Activated T-cell treated with anti-CD3 and anti-CD28 coated beads, Interleukin-2, amount 50 U/mL, for 48 hours (primary cell): ENCODE data around the gene RPP14.

Experiments
- DNase-seq, 2 experiments: peaks; one replicate each; pipeline ENCODE4 v3.0.0-alpha.2; 2020

Gene RPP14

GRCh38 chr3:58292866-58293265 is 13.2 kb upstream of the RPP14 start:
- no peak for DNase-seq

DNA sequence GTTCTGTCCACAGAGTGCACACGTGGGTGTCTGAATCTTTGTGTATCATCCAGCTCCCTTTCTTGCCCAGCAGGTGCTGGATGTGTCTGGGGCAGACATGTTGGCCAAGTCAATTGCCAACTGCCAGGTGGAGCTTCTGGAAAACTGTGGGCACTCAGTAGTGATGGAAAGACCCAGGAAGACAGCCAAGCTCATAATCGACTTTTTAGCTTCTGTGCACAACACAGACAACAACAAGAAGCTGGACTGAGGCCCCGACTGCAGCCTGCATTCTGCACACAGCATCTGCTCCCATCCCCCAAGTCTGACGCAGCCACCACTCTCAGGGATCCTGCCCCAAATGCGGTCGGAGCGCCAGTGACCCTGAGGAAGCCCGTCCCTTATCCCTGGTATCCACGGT is 12.5 kb upstream of the RPP14 start:
- DNase-seq = no peak

DNA sequence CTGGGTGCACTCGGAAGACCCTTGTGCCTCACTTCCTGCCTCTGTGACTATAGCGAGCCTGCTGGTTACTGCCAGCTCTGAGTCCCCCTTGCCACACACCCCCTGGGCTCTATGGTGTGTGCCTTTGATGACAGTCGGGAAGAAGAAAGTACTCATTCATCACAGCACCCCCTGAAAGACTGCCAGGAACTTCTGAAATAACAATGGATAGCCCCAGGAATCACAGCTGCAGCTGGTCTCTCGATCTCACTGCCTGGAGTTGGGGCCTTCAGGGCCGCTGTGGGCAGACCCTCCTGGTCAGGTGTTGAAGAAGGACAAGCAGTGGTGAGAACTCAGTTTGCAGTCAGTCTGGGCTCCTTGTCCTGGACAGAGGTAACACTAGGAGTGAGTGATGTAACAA is 9.8 kb upstream of the RPP14 start:
- DNase-seq = no peak

DNA sequence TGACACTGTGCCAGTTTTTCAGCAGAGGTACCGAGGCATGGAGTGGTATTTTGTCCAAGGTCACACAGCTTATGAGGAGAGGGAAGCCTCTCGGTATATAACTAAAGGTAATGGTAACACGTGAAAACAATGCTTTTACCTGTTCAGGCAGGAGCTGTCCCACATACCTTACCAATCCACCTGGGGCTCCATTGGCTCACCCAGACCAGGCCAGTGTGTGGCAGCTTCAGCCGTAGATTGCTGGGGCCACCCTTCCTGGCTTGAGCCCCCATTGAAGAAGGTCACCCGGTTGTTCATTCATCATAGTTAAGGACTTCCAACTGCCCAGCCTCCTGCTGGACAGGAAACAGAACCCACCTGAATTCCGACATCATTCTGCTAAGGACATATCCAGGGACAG is 9.2 kb upstream of the RPP14 start:
- no peak for DNase-seq

- DNase-seq = no peak
Observed at GRCh38 chr3:58298190-58298589, 7.9 kb upstream of the RPP14 start.

DNA sequence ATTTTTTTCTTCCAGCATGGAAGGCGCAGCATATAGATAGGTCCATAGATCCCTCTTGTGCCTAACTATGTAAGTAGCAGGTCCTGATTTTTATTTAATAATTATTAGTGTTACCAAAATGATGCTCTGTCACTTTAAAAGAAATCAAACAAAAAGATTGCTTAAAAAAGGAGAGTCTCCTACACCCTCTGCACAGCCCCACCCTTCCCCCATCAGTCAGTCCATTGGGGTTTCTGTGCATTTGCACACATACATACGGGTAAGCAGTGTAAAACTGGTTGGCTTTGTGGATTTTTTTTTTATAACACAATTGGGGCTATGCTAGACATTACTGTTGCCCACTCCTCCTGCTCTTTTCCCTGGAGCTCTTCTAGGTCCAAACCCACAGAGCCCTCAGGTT is 7.0 kb upstream of the RPP14 start:
- no peak for DNase-seq

DNA sequence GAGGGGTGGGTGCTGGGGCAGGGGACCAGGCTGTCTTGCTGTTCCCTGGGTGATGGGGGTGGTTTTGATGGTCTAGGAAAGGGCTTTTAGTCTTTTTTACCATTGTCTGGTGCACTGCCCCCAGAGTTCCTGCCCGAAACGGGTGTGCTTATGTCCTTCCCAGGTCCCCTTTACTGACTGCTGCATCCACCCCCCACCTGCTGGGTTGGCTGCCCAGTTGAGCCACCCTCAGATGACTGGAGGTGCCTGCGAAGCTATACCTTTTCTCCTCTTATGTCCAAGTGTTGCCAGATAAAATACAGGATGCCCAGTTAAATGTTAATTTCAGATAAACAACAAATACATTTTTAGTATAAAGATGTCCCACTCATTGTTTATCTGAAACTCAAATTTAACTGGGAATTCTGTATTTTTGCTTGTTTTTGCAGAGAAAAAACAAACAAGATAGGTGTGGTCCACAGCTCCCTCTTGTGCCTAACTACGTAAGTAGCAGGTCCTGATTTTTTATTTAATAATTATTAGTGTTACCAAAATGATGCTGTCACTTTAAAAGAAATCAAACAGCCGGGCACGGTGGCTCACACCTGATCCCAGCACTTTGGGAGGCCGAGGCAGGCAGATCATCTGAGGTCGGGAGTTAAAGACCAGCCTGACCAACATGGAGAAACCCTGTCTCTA is 6.1 kb upstream of the RPP14 start:
- DNase-seq = no peak

DNA sequence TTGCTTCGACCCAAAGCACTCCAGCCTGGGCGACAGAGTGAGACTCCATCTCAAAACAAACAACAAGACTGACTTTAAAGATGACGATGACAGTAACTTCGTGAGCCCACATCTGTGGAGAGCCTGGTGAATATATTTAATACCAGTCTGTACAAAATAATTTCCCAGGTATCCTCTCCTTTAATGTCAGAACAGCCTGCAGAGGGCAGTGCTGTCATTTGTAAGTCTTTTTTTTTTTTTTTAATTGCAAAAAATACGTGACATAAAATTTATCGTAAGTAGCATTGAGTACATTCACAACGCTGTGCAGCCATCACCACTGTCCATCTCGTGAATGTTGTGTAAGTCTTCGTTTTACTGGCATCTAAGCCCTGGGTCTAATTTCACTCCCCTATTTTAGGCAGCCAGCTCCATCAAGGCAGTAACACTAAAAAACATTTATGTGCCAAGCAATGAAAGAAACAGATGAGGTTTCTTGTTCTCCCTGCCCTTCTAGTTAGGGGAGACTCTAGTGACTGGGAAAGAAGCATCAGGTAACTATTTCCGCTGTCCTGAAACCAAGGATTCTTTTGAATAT is 1.7 kb downstream of the RPP14 start:
- peak in 1 of 2 experiments; percentile 44 for DNase-seq

DNA sequence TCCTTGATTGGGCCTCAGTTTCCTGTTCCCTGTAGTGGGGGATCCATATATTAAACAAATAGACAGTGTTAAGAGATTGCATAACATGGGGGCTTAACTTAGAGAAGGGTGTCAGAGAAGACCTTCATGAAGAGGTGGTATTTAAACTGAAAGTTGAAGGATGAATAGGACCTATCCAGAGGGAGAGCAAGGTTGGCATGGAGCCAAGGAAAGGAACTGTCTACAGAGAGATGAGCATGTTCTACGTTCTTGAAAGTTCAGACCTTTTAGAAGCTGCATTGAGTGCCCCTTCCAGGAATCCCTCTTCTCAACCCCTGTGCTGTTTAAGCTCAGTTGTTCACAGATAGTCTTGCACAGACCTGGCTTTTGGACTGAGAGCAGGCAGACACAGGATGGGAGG is 2.7 kb downstream of the RPP14 start:
- DNase-seq = no peak

DNA sequence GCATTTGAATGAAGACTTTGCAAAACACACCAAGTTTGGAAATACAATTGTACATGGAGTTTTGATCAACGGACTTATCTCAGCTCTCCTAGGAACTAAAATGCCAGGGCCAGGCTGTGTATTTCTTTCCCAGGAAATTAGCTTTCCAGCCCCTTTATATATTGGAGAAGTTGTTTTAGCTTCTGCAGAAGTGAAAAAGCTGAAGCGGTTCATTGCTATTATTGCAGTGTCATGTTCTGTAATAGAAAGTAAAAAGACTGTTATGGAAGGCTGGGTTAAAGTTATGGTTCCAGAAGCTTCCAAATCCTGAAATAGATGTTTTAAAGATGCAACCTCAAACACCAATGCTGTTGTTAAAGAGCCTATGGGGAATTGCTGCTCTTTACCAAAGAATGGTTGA is 11.8 kb downstream of the RPP14 start:
- no peak for DNase-seq

GRCh38 chr3:58321791-58322190 is 15.7 kb downstream of the RPP14 start:
- no peak for DNase-seq

DNA sequence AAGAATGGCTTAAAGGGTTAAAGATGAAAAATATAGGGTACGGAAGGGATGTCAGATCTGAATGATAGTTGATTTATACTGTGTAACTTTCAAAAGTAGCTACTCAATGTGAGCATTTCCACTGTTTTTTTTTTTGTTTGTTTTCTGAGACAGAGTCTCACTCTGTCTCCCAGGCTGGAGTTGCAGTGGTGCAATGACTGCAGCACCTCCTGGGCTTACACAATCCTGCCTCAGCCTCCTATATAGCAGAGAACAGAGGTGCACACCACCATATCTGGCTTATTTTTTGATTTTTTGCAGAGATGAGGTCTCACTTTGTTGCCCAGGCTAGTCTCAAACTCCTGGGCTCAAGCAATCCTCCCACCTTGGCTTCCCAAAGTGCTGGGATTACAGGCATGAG is 16.7 kb downstream of the RPP14 start:
- DNase-seq = no peak

- no peak for DNase-seq
Observed at GRCh38 chr3:58323529-58324390, 17.7 kb downstream of the RPP14 start.

DNA sequence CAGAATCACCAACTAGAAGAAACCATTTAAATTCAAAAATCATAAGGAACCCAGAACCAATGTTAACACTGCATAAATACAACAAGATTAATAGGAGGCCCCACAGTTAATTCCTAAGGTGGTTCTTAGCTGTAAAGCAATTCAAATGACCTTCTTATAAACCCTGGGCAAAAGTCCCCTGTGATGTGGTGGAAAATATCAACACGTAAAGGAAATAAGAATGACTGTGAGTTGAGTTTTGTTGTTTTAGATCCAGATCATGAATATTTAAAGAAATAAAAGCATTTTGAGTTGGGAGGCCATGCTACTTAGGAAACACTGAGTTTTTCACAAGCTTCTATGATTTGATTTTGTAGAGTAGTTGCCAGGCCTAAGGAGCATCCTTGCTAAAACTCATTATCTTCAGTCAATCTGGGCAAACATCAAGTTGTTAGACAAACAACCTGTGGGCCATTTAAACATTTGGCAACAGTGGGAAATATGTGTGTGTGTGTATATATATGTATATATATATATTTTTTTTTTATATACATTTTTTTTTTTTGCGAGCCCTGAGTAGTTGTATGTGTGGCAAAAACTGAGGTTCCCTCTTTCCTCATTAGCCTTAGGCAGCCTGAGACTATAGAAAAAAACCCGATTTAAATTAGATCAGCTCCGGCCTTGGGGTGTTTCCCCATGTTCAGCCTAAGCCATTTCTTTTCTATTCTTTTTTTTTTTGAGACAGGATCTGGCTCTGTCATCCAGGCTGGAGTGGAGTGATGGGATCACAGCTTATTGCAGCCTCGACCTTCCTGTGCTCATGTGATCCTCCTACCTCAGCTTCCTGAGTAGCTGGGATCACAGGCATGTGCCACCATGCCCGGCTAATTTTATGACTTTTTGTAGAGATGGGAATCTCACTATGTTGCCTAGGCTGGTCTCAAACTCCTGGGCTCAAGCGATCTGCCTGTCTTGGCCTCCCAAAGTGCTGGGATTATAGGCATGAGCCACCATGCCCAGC is 18.6 kb downstream of the RPP14 start:
- no peak for DNase-seq

- DNase-seq = no peak
Observed at GRCh38 chr3:58325525-58325992, 19.5 kb downstream of the RPP14 start.

GRCh38 chr3:58326267-58326900 is 20.3 kb downstream of the RPP14 start:
- DNase-seq = no peak

DNA sequence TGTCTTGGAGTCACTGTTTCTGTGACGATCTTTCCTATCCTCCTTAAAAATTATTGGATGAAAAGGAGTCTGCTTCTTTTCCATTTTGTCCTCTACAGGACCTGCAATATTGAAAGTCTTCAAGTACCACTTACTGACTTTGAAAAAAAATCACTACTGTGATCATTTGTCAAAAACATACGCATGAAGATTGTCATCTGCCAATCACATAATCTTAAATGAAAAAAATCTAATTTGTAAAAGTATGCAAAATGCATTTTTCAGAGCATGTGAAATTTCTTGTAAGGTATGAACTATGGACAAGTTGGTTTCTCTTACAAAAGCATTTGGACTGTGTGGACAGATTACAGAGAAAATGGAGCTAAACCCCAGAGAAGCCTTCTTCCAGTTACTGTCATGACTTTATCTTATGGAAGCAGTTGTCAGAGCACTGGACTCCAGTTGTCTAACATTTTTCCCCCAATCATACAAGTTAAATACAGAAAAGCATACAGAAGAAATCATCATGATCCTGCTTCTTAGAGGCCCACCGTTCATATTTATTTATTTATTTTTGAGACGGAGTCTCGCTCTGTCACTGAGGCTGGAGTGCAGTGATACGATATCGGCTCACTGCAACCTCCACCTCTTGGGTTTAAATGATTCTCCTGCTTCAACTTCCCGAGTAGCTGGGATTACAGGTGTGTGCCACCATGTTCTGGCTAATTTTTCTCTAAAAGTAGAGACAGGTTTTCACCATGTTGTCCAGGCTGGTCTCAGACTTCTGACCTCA is 23.3 kb downstream of the RPP14 start:
- no peak for DNase-seq

GRCh38 chr3:58329922-58330413 is 23.9 kb downstream of the RPP14 start:
- DNase-seq = no peak

DNA sequence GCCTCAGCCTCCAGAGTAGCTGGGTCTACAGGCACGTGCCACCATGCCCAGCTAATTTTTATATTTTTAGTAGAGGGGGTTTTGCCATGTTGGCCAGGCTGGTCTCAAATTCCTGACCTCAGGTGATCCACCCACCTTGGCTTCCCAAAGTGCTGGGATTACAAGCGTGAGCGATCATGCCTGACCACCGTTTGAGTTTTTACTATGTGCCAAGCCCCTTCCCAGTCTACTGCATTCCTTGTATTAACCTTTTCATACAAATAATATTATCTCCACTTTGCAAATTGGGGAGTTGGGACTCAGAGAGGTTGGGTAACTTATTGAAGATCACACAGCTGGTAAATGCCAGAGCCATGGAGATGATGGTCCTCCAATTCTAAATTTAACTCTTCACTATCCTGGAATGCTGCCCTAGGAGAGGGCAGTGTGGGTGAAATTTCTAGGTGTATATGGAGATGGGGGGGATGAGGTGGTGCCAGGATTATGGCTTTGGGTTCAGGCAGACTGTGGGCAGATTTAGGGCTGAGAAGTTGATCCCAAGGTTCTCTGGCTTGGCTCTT is 25.6 kb downstream of the RPP14 start:
- DNase-seq = no peak

DNA sequence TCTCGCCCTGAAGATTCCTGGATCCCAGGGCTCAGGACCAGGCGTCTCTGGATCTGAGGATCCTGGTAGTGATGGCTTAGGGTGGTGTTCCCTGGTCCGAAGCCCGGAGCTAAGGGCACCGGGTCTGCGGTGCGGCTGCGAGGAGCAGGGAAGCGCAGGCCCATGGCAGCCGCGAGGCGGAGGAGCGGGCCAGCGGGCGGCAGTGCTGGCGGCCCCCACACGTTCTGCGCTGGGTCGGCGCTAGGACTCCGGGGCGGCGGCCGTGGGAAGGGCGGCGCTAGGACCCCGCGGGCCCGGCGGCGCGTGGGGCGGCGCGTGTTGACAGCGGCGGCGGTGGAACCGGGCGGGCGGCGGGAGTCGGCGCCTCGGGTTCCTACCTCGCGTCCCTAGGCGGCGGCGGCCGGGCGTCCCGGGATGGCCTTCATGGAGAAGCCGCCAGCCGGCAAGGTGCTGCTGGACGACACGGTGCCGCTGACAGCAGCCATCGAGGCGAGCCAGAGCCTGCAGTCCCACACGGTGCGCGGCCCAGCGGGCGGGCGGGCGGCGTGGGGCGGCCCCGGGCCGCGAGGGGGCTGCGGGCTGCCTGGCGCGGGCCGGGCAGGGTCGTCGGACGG is 26.6 kb downstream of the RPP14 start, which contains the start of gene PXK:
TSS of gene PXK (plus strand) at position 318 of the 614 bp plus-strand sequence. CDS start at position 415, 97 bp downstream.
- peak; percentile 80 to 88 for DNase-seq
